Measurements from ENCODE around the gene ZC3H7B. TPM values are rescaled to one million over a fixed set of nuclear protein-coding genes. Genes with fewer than 3 reads are reported as not detected.

The ZC3H7B gene
- total and polyA plus RNA-seq, 2 experiments from 2014 or later = 5.7 to 61.5 TPM

- TF ChIP-seq CTCF (conservative IDR thresholded peaks at IDR 0.05; ENCODE audit: low read depth in 2 of 2) = no peak
- TF ChIP-seq ZNF331 (CRISPR knock-in tag; IDR thresholded peaks at IDR 0.05; ENCODE audit: low read depth) = no peak
- no peak for TF ChIP-seq CREB1 (CRISPR knock-in tag; IDR thresholded peaks at IDR 0.05; ENCODE audit: low read depth)
- TF ChIP-seq REST (IDR thresholded peaks at IDR 0.05; ENCODE audit: unreplicated experiment) = no peak
Measured at GRCh38 chr22:41405588-41405987, 104.3 kb downstream of the ZC3H7B start (continued).

GRCh38 chr22:41406410-41406809 is 105.1 kb downstream of the ZC3H7B start:
- H3K27ac Mint-ChIP-seq = no peak overlapping the region
- Histone ChIP-seq H4K20me1 (replicated peaks; ENCODE audit: insufficient read depth) (no peaks in the 10 kb centered on the region), H3K4me1 (ENCODE audit: insufficient read depth) (peaks cover 4% of the 10 kb centered on the region; the same call in 1 of the 2 replicates), H2AFZ (no peak overlapping the region), H3K79me2 (replicated peaks; ENCODE audit: insufficient read depth) (no peaks in the 10 kb centered on the region), H3K9me2 (ENCODE audit: insufficient read depth) (no peaks in the 10 kb centered on the region), H3K36me3 (ENCODE audit: insufficient read depth) (no peaks in the 10 kb centered on the region), H3K27ac (ENCODE audit: low read depth) (no peak overlapping the region), H3K4me3 (no peak overlapping the region), H3K4me2 (no peak overlapping the region), H3K27me3 (ENCODE audit: insufficient read depth) (no peaks in the 10 kb centered on the region), H3F3A (replicated peaks; ENCODE audit: low read depth) (peaks cover 3% of the 10 kb centered on the region; the same call in 1 of the 2 replicates)
- DNase-seq (ENCODE audit: low spot score) (no peak), ATAC-seq (no peak)
- H3K9me3 Mint-ChIP-seq = no peaks in the 10 kb centered on the region; the same call in 2 of the 3 replicates
- H3K4me3 Mint-ChIP-seq = no peak overlapping the region
- H3K27me3 Mint-ChIP-seq (ENCODE audit: insufficient read depth, low read depth, poor library complexity) = peaks cover 7% of the 10 kb centered on the region
- no peaks in the 10 kb centered on the region; the same call in 2 of the 3 replicates for H3K36me3 Mint-ChIP-seq (ENCODE audit: low read depth)
- peaks cover 7% of the 10 kb centered on the region for H3K4me1 Mint-ChIP-seq
- no peak for TF ChIP-seq EZH2phosphoT487 (IDR thresholded peaks at IDR 0.05; ENCODE audit: unreplicated experiment)
- no peak for TF ChIP-seq JUNB (IDR thresholded peaks at IDR 0.05; ENCODE audit: unreplicated experiment)
- no peak for TF ChIP-seq CREB1 (CRISPR knock-in tag; IDR thresholded peaks at IDR 0.05; ENCODE audit: low read depth)
- no peak for TF ChIP-seq ETS1 (IDR thresholded peaks at IDR 0.05)
- TF ChIP-seq NANOG (IDR thresholded peaks at IDR 0.05; ENCODE audit: borderline replicate concordance) = no peak
- TF ChIP-seq EZH2 (IDR thresholded peaks at IDR 0.05; ENCODE audit: low read depth, unreplicated experiment) = no peak
- TF ChIP-seq STAT1 (IDR thresholded peaks at IDR 0.05; ENCODE audit: unreplicated experiment) = no peak
- no peak for TF ChIP-seq CTCF (conservative IDR thresholded peaks at IDR 0.05; ENCODE audit: low read depth in 2 of 2)
- no peak for TF ChIP-seq REST (IDR thresholded peaks at IDR 0.05; ENCODE audit: unreplicated experiment)
- TF ChIP-seq ZNF331 (CRISPR knock-in tag; IDR thresholded peaks at IDR 0.05; ENCODE audit: low read depth) = no peak
- no peak for TF ChIP-seq ZNF114 (CRISPR knock-in tag; IDR thresholded peaks at IDR 0.05)
- TF ChIP-seq POLR2AphosphoS5 (IDR thresholded peaks at IDR 0.05; ENCODE audit: low read depth) = no peak
